ENCODE data around the gene TBC1D22A.

TBC1D22A gene

DNA sequence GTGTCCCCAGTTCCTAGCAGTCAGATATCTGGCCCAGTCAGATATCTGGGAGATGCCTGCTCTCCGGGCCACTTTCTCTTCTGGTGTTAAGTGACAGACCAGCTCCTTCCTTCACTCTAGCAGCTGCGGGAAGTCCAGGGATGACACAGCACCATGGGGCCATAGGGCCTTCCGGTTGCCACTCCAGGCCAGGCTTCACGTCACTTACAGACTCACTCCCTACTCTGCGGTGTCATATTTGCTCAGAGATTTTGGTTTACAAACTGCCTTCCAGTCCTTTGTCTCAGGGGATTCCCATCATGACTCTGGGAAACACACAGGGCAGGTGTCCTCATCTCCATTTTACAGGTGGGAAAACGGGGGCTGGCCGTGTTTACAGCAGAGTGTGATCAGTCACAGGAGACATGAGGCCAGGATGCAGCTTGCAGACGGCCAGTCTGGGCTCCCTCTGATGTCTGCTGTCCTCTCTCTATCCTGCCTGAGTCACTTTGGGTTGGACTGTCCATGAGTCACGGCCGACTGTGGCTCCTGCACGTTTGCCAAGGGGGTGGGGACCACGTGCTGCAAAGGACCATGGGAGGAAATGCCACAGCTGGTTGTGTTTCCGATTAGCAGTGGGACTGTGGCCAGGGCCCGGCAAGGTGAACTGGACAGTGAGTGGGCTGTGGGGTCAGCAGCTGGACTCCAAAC, 8.2 kb upstream of the TBC1D22A start:
- DNase-seq (ENCODE audit: low spot score): peak; percentile 38

DNA sequence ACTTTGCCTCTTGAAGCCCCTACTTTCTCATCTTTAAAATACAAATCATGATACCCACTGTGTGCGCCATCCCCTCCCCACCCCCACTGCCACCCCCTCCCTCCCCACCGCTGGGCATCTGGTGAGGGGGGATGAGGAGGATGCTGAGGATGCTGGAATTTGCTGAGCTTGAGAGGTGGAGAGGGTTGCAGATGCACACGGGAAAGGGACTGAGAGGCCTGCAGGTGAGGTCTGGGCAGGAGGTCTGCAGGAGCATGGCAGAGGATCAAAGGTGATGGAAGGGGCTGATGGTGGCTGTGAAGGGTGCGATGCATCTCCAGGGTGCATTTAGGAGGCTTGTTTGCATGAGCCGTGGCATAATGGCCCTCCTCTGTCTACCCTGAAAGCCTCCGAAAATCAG, 7.6 kb upstream of the TBC1D22A start:
- no peak for DNase-seq (ENCODE audit: low spot score)
- TF ChIP-seq, protein P1, sequence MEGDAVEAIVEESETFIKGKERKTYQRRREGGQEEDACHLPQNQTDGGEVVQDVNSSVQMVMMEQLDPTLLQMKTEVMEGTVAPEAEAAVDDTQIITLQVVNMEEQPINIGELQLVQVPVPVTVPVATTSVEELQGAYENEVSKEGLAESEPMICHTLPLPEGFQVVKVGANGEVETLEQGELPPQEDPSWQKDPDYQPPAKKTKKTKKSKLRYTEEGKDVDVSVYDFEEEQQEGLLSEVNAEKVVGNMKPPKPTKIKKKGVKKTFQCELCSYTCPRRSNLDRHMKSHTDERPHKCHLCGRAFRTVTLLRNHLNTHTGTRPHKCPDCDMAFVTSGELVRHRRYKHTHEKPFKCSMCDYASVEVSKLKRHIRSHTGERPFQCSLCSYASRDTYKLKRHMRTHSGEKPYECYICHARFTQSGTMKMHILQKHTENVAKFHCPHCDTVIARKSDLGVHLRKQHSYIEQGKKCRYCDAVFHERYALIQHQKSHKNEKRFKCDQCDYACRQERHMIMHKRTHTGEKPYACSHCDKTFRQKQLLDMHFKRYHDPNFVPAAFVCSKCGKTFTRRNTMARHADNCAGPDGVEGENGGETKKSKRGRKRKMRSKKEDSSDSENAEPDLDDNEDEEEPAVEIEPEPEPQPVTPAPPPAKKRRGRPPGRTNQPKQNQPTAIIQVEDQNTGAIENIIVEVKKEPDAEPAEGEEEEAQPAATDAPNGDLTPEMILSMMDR (IDR thresholded peaks at IDR 0.05; ENCODE audit: extremely low read depth, missing control alignments): no peak

More for the DNA sequence above, 8.2 kb upstream of the TBC1D22A start:
- TF ChIP-seq, protein P1 (IDR thresholded peaks at IDR 0.05; ENCODE audit: extremely low read depth, missing control alignments): no peak

DNA sequence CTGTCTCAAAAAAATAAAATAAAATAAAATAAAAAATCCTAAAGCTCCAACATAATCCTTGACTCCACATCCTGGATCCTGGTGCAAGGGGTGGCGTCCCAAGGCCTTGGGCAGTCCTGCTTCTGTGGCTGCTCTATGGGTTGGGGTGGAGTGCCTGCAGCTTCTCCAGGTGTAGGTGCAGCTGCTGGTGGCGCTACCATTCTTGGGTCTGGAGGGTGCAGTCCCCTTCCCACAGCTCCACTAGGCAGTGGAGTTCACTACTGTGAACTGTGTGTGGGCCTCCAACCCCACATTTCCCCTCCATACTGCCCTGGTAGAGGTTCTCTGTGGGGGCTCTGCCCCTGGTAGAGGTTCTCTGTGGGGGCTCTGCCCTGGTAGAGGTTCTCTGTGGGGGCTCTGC, 6.9 kb upstream of the TBC1D22A start:
- no peak for DNase-seq (ENCODE audit: low spot score)
- TF ChIP-seq, protein P1 (IDR thresholded peaks at IDR 0.05; ENCODE audit: extremely low read depth, missing control alignments): no peak

DNA sequence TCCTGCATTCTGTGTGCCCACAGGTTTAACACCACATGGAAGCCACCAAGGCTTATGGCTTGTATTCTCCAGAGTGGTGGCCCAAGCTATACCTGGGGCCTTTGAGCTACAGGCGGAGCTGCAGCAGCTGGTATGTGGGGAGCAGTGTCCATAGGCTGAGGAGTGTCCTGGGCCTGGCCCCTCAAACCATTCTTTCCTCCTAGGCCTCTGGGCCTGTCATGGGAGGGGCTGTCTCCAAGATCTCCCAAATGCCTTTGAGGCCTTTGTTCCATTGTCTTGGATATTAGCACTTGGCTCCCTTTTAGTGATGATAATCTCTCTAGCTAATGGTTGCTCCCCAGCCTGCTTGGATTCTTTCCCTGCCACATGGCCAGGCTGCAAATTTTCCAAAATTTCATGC, 6.4 kb upstream of the TBC1D22A start:
- DNase-seq (ENCODE audit: low spot score): no peak
- TF ChIP-seq, protein P1 (IDR thresholded peaks at IDR 0.05; ENCODE audit: extremely low read depth, missing control alignments): no peak

DNA sequence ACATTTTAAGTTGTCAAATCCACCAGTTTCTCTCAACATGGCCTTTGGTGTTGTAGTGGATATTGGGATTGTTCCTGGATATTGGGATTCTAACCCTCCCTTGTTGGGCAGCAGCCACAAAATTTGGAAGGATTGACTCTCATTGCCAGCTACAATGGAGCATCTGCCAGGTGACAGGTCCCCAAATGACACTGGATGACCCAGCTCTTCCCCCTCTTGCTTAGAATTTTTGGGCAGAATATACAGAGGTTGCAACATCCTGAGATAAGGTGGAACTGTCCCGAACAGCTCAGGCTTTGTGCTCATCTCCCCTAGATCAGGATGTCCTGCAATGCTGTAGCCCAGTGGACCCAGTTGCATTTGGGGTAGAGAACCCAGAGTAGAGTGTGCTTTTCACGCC, 5.3 kb upstream of the TBC1D22A start:
- TF ChIP-seq, protein P1 (IDR thresholded peaks at IDR 0.05; ENCODE audit: extremely low read depth, missing control alignments): no peak
- DNase-seq (ENCODE audit: low spot score): no peak

DNA sequence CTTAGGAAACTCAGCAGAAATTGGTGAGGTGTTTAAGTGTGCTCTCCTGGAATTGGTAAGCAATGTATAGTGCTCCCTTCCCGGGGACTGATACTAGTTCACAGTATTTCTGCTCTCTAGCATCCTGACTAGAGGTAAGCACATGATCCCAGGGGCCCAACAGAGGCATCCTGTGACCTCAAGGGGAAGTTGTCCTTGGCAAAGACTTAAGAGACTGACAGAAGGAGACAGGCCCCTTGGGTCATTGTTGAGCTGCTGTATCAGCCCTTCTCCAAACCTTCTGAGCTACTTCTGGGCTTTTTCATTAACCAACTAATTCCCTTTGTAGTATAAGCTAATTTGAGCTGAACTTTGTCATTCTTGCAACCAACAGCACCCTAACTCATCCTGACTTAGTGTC, 4.3 kb upstream of the TBC1D22A start:
- no peak for DNase-seq (ENCODE audit: low spot score)
- TF ChIP-seq, protein P1 (IDR thresholded peaks at IDR 0.05; ENCODE audit: extremely low read depth, missing control alignments): no peak

DNA sequence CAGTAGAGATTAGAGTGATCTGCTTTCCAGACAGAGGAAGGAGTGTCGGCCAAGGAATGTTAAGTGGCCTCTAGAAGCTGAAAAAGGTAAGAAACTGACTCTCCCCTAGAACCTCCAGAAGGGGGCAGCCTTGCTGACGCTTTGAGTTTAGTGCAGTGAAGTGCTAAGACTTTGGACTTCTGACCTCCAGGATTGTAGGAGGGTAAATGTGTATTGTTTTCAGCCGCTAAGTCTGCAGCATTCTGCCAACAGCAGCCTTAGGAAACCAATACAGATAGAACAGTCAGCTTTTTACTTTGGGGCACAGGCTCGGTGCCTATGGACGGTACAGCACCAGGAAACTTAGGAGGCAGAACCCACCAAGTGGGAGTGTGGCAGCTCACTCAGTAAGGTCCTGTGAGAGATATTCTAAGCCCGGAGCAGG, 3.6 kb upstream of the TBC1D22A start:
- peak; percentile 64 for DNase-seq (ENCODE audit: low spot score)
- TF ChIP-seq, protein P1 (IDR thresholded peaks at IDR 0.05; ENCODE audit: extremely low read depth, missing control alignments): peak; percentile 74
